Lower leg skin (tissue), 4 donors: ENCODE data around the gene RINT1. TPM values are rescaled to one million over a fixed set of nuclear protein-coding genes. Genes with fewer than 3 reads are reported as not detected.
"Not testable (repeated sequence)": the region's sequence is repeated elsewhere in the genome, so short reads cannot be mapped to it uniquely, and the experiment has no call there.

ENCODE experiments used
- DNase-seq, 2 donors: peaks; one replicate each; pipeline ENCODE4 v3.0.0-alpha.2; 2019; ENCODE audit warnings: low spot score in 2 of 2
- H3K4me3 ChIP-seq: fragments of 200-600 bp; sonication (generic); 2 replicates; pipeline ENCODE4 v1.5.1; 2017; ENCODE audit warnings: mild to moderate bottlenecking, low read depth; ENCODE audit not compliant: poor library complexity, severe bottlenecking
- CTCF ChIP-seq, 3 donors: fragments of 450-650 bp; IDR thresholded peaks; one replicate each; pipeline ENCODE4 v1.5.1; 2016; ENCODE audit warnings: antibody characterized with exemption in 3 of 3, mild to moderate bottlenecking in 3 of 3, moderate library complexity in 2 of 3
- POLR2A ChIP-seq, 2 donors: fragments of 450-650 bp; IDR thresholded peaks; one replicate each; pipeline ENCODE4 v1.6.1; 2016 to 2017; ENCODE audit warnings: antibody characterized with exemption in 2 of 2, mild to moderate bottlenecking in 1 of 2, moderate library complexity in 1 of 2
- WGBS, 2 donors: methylation state at CpG; one replicate each; pipeline ENCODE4 v1.1.5; 2018; 5-methylcytosine and 5-hydroxymethylcytosine counted together
- intact Hi-C: fragments of 100-400 bp; cut with DNase I; formaldehyde crosslinking; loops from one replicate; pipeline ENCODE4 v1.15.0; 2023; ENCODE audit warnings: low total_unique reads
- total RNA-seq, 4 donors: library from RNA; depleted of rRNA; stranded (reverse); fragments of >200 nt; gene quantifications; one replicate each; pipeline ENCODE4 v1.1.0, GENCODE V29; 2016

Gene RINT1
- total RNA-seq, 4 donors from 2014 or later = 11.2 to 29.1 (median 21.1) TPM

GRCh38 chr7:105496521-105496920, 35.5 kb upstream of the RINT1 start:
- TF ChIP-seq CTCF (IDR thresholded peaks at IDR 0.05) (no peak), POLR2A (IDR thresholded peaks at IDR 0.05) (no peak)
- DNase-seq = no peak
- H3K4me3 ChIP-seq = no peak overlapping the region
- intact Hi-C loops = no loop called here
- WGBS, 2 donors = 71 to 83% methylated on average over 2 of the region's 2 CpGs

- intact Hi-C loops = no loop called here
- whole genome bisulfite sequencing, 2 donors = 76 to 84% methylated on average over 5 of the region's 5 CpGs
- no peak for DNase-seq
- TF ChIP-seq POLR2A (IDR thresholded peaks at IDR 0.05) (no peak), CTCF (IDR thresholded peaks at IDR 0.05) (no peak)
- H3K4me3 ChIP-seq = no peak overlapping the region
These were observed 35.0 kb upstream of the RINT1 start for GRCh38 chr7:105497016-105497415.

GRCh38 chr7:105502173-105502572, 29.8 kb upstream of the RINT1 start:
- intact Hi-C loops = no loop called here
- no peak overlapping the region for H3K4me3 ChIP-seq
- WGBS, 2 donors = 94% methylated on average over 9 of the region's 9 CpGs
- DNase-seq = peak in 1 of 2 donors; percentile 54
- TF ChIP-seq POLR2A (IDR thresholded peaks at IDR 0.05) = no peak
- TF ChIP-seq CTCF (IDR thresholded peaks at IDR 0.05) = no peak

- 79 to 94% methylated on average over 4 of the region's 4 CpGs for WGBS, 2 donors
- DNase-seq = peak in 1 of 2 donors; percentile 72
- no peak for TF ChIP-seq POLR2A (IDR thresholded peaks at IDR 0.05)
- no peak for TF ChIP-seq CTCF (IDR thresholded peaks at IDR 0.05)
- intact Hi-C loops = no loop called here
- H3K4me3 ChIP-seq = no peak overlapping the region
These were observed 19.6 kb upstream of the RINT1 start for GRCh38 chr7:105512415-105512814.

GRCh38 chr7:105512926-105513526, 19.0 kb upstream of the RINT1 start:
- WGBS, 2 donors = 81 to 91% methylated on average over 4 of the region's 4 CpGs
- no peak overlapping the region for H3K4me3 ChIP-seq
- DNase-seq = peak in 1 of 2 donors; percentile 53
- intact Hi-C loops = no loop called here
- TF ChIP-seq POLR2A (IDR thresholded peaks at IDR 0.05) (no peak), CTCF (IDR thresholded peaks at IDR 0.05) (no peak)

- peak in 1 of 2 donors; percentile 28 for DNase-seq
- intact Hi-C loops, H3K4me3 ChIP-seq: not testable (repeated sequence)
- WGBS, 2 donors = 96 to 98% methylated on average over 7 of the region's 7 CpGs
These were observed 16.4 kb upstream of the RINT1 start for GRCh38 chr7:105515610-105516009.
